HK-2 (cell line): ENCODE measurements around the gene FANCC.

Experiments
- DNase-seq: peaks from one replicate; pipeline ENCODE4 v3.0.0-alpha.2; 2018; ENCODE audit not compliant: unreplicated experiment

The FANCC gene

GRCh38 chr9:95148208-95148520, 169.3 kb downstream of the FANCC start:
- no peak for DNase-seq

GRCh38 chr9:95147452-95148207, 169.9 kb downstream of the FANCC start:
- no peak for DNase-seq

DNA sequence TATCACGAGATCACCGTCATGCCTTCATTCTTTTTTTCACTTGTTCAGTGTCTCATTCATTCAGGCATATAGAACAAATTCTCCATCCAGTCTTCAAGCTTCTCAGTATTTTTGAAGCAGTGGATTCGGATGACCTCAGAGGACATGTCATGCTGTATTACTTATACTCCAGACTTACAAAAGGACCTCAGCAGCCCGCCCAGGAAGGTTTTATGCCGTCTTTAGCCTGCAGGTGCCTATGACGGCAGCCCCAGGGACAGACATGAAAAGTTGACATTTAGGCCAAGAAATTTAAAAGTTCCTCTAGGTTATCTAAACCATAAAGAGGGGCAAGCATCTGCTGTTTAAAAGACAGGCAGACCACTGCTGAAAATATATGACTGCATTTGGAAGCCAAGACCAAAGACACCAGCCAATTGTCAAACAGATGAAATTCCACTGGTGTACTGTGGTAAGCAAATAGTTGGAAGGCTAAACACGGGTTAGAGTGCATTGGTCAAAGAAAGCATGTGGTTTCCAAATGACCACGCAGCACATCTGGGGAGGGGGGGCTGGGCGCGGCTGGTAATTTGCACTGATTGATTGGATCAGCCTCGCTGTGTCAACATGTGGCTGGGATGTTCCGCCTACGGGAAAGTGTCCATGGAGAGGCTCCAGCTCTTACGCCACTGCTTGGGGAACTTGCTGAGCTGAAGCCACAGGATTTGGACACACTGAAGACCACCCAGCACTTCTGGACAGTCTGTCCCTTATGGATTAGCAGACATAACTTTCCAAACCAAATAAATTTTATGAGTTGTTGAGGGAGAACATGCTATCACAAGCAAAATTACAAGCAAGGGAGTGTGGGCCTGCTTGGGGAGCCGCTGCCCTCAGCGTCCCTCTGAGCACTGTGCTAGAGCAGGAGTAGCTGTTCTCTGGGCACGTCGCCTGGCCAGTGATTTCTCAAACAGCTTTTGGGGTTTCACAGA, 173.6 kb downstream of the FANCC start:
- no peak for DNase-seq

DNA sequence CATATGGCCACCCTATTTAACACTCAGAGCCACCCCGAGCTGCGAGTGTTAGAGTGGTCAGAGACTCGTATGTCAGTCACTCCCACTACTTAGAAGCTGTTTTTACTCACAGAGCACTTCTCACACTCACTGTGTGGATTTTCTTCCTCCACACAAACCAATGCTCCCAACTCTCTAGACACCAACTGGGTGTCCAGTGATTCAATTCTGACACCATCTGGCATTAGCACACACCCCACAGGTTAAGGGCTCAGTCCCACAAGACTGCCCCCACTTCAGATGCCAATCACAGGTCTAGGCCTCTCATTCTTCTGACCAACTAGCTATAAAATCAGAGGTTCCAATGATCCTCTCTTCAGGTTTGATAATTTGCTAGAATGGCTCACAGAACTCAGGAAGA, 174.8 kb downstream of the FANCC start:
- no peak for DNase-seq

DNA sequence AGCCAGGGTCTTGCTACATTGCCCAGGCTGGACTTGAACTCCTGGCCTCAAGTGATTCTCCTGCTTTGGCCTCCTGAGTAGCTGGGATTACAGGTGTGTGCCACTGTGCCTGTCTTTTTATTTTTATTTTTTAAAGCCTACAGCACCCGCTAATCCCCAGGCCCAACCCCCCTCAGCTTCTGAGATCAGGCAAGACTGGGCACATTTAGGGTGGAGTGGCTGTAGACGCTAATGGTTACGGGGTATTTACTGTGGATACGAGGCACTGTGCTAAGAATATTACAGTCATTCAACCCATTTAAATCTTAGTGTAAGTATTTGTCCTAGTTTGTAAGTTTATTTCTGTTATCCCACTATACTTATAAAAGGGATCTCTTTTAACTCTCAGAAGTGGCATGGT, 175.2 kb downstream of the FANCC start:
- no peak for DNase-seq

DNA sequence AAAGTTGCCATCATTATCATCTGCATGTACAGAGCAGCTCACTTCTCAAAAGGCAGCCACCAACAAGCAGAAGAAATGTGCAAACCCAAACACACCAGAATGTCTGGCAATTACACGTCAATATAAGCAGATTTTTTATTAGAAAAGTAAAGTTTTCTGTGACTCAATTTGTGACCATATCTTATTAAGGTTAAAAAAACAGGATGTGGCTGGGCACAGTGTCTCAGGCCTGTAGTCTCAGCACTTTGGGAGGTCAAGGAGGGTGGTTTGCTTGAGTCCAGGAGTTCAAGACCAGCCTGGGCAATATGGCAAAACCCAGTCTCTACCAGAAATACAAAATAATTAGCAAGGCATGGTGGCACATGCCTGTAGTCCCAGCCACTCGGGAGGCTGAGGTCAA, 176.7 kb downstream of the FANCC start:
- DNase-seq, result no peak

DNA sequence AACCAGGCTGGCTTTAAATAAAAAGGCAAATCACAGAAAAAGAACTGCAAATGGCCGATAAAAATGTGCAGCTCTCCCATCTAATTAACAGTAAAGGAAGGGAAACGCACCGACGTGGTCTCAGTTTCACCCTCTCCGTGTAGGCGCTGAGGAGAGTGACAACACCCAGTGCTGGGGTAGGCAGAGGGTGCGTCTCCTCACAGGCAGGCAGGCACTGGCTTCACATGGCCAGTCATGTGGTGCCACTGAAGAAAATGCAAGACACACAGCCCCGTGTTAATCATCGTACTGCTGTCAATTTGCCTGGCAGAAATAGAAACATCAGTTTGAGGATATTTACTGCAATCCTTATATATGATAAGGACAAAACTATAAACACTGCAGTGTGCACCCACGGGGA, 178.4 kb downstream of the FANCC start:
- DNase-seq, result no peak

GRCh38 chr9:95138474-95138873, 179.0 kb downstream of the FANCC start:
- DNase-seq, result no peak

- no peak for DNase-seq
Observed at GRCh38 chr9:95137587-95138145, 179.8 kb downstream of the FANCC start.

GRCh38 chr9:95135756-95136155, 181.8 kb downstream of the FANCC start:
- DNase-seq, result no peak

DNA sequence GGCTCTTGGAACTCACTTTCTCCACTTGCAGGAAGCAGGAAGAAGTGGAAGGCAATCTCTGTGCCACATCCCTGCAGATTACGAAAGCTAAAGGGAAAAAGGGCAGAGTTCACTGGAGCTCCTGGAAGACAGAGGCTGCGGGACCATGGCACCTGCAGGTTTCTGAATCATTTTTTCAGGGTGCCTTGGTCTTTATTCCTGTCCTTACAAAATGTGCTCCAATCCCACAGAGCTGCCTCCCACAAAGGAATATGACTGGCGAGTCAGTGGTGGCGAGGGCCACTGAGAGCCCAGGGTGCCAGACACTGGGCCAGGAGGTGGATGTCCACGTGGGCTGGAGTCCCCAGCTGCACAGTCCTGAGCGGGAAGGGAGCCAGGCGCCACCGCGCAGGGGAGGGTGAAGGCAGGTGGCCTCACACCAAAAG, 183.0 kb downstream of the FANCC start:
- DNase-seq, result no peak

- no peak for DNase-seq
Observed at GRCh38 chr9:95133325-95133705, 184.2 kb downstream of the FANCC start.

DNA sequence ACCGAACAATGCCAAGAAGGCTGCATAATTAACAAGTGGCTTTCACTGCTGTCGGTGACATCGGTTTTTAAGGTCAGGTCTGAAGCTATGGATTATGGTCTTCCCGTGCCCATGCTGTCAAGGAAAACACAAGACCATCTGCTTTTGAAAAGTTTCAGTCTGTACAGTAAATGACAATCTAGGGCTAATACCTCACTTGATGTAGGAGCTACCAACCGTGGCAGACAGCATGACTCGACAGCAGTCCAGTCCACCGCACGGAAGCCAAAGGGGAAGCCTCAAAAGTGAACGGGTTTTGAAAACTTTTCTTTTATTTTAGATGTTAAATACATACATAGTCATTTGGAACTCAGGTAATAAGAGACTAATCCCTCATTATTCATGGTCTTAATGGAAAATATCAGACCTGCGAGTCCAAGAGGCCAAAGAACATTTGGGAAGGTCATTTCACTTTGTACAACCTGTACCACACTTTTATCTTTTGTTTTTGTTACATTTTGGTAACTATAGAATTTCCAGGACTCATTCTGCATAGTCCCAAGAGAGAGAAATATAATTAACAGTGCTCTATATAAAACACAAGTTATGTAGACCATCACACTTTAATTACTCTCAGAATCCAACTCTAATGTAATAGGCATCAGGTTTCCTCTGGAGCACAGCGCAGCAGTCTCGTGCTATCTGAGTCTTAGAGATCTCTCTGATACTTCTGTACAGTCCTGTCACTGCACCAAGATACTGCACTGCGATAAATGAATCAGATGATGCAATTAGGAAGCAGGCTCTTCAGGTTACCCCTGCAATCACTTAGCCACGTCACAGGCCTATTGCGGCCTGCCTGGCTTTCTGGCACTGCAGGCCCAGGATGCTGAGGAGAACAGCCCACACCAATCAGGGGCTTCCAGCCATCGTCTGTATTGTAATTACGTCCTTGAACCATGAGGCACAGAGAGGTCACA, 184.9 kb downstream of the FANCC start:
- peak; percentile 21 for DNase-seq

DNA sequence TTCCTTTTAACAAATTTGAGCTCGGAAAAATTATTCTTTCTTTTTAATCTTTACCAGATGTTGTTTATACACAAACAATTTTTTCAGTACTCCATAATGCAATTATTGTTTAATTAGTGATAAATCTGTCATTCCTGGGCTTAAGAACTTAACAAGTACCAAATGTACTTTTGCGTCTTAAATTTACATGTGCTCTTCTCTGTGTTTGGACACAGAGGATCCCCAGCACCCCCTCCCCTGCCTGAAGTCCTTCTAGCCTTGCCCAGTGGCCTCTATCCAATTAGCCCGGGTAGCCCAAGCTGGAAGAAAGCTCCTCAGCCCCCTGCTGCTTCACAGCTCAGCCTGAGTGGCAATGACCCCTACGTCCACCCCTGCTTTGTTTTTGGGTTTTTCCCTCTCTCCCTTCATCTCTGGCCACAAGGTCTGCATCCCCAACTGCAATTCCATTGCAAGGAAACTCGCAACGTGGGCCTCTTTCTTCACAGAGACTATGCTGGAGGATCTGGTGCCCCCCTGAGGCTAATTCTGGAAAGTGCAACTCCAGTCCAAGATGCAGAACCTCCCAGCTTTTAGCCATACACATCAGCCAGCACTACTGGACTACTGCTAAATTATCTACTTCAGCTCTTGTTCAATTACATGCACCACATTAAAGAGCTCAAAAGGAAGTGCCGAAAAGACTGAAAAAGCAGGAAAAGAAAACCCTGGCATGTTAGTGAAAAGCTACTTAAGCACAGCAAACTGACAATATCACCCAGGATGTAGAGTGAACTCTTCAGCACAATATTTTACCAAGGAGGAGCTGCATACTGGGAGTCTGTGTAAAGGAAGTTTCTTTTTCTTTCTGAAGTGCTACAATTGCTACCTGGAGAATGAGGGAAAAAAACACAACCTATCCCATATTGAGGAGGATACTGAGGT, 186.2 kb downstream of the FANCC start:
- peak; percentile 68 for DNase-seq

DNA sequence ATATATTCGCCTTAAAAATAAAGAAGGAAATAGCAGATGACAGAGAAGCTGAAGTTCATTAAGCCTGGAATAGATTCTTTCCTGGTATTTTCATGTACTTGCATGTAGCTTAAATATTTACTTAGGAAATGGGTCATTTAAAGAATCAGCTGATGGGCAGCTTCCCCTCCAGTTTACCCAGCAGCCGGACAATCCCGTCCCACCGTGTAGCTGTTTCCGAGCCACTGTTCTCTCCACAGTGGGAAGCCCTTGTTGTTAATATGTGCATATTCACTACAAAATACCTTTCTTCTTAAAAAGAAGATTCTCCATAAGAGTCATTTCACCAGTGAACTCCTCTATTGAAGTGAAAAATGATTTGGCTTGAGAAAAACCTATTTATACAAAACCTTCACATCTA, 187.0 kb downstream of the FANCC start:
- DNase-seq, result no peak

DNA sequence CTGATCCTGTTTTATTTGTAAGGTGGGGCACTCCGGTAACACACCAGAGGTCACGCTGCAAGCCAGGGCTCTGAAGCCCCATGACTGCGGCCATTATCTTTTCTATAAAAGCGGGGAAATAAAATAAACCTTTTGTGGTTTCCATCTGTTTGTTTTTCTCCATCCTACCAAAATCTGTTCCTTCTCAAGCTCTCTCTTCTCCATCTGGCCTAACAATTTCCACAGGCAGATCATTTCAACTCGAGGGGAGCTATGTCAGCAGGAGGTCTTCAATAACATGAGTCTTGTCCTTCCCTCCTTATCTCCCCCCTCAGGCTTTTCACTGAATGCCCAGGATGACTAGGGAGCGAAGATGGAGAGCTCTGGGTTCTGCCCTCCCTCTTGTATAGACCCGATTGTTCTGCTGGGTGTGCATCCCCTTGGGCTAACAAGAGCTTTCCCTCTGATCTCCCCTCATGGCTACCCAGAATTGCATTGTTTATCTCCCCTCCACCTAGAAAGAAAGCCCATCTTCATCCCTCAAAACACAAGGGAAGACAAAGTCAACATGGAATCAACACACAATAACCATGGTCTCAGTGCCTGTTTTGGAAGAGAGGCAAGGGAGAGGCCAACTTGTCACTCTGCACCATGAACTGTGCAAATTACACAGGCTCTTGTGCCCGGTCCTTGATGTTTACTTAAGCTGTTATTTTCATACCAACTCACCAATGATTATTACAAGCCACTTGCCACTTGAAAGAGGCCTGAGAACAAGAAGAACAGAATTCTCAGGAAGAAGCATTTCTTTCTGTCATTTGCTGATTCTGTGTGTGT, 187.8 kb downstream of the FANCC start:
- DNase-seq, result no peak

GRCh38 chr9:95128177-95128524, 189.4 kb downstream of the FANCC start:
- DNase-seq, result no peak

DNA sequence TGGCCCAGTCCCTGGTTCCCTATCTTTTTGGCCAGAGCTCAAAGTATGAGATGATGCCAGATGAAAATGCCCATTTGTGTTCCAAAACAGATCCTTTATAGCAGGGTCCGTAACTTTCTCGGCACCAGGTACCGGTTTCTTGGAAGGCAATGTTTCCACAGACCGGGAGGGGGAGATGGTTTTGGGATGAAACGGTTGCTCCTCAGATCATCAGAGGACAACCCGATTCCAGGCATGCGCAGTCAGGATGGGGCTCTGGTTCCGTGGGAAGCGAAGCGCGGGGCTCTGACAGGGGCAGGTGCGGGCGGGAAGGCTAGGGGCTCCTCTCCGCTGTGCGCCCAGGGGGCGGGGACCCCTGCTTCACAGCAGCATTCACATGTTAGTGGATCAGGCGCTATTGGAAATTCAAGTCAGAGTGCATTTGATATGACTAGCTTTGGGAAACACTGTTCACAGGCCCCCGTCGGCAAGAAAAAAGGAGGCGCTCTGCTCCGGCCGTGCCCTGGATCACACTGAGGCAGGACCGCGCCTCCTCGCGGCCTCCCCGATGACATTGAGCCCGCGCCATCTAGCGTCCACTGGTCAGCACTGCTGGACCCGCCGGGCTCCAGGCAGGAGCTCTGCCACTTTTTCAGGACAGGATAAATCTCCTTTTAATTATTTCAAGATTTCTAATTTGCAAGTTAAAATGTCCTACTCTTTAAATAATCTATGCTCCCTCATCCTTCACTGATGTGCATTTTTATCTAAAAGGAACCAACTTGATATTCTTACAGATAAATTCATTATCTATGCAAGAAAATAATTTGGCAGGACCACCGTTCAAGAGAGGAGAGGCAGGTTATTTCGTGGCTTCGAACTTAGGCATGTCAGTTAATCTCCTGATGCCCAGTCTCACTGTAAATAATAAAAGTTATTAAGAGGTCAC, 190.0 kb downstream of the FANCC start:
- DNase-seq, result peak; percentile 75

- no peak for DNase-seq
Observed at GRCh38 chr9:95126739-95127138, 190.8 kb downstream of the FANCC start.
